CD8-positive, alpha-beta memory T cell (primary cell): Measurements from ENCODE around the gene RUFY2. TPM values are rescaled to one million over a fixed set of nuclear protein-coding genes. Genes with fewer than 3 reads are reported as not detected.
"Not testable (repeated sequence)": the region's sequence is repeated elsewhere in the genome, so short reads cannot be mapped to it uniquely, and the experiment has no call there.

Source experiments
- CTCF ChIA-PET: fragments of 350-600 bp; sonication (Branson Sonifier 250); formaldehyde crosslinking; loops from one replicate; lab custom pipeline; 2021; ENCODE audit warnings: antibody characterized with exemption; lab: Charles Lee
- POLR2A ChIA-PET: fragments of 350-600 bp; sonication (Branson Sonifier 250); formaldehyde crosslinking; loops from one replicate; lab custom pipeline; 2021; ENCODE audit warnings: antibody characterized with exemption; lab: Charles Lee
- DNase-seq, 5 donors: peaks; one replicate each; pipeline versions ENCODE4 v3.0.0 to v3.0.0-alpha.2; 2020 to 2022; ENCODE audit warnings: mixed read lengths in 1 of 5
- H3K27ac ChIP-seq: one replicate; pipeline ENCODE4 v1.7.0; 2013; ENCODE audit warnings: low read depth, mild to moderate bottlenecking, low read length, moderate library complexity
- H3K27me3 ChIP-seq: 2 replicates; pipeline ENCODE4 v1.7.0; 2013; ENCODE audit warnings: low read length, mild to moderate bottlenecking; ENCODE audit not compliant: insufficient read depth, poor library complexity, severe bottlenecking
- H3K36me3 ChIP-seq: 2 replicates; pipeline ENCODE4 v1.7.0; 2013; ENCODE audit warnings: mild to moderate bottlenecking, low read length, moderate library complexity; ENCODE audit not compliant: insufficient read depth
- H3K4me1 ChIP-seq: 2 replicates; pipeline ENCODE4 v1.7.0; 2013; ENCODE audit warnings: mild to moderate bottlenecking, low read length, moderate library complexity; ENCODE audit not compliant: insufficient read depth
- H3K4me3 ChIP-seq: 2 replicates; pipeline ENCODE4 v1.7.0; 2013; ENCODE audit warnings: mild to moderate bottlenecking, low read length
- H3K9me3 ChIP-seq: 2 replicates; pipeline ENCODE4 v1.7.0; 2013; ENCODE audit warnings: mild to moderate bottlenecking, low read length
- H3K27ac Mint-ChIP-seq, 8 donors: one replicate each; pipeline ENCODE4 v1.8.0; 2020 to 2021; ENCODE audit warnings: mixed read lengths in 8 of 8, mild to moderate bottlenecking in 6 of 8, inconsistent platforms in 3 of 8, moderate library complexity in 3 of 8
- H3K27me3 Mint-ChIP-seq, 2 donors: one replicate each; pipeline ENCODE4 v1.8.0; 2020 to 2021; ENCODE audit warnings: mixed read lengths in 2 of 2, mild to moderate bottlenecking in 1 of 2, moderate library complexity in 1 of 2
- H3K36me3 Mint-ChIP-seq, 3 donors: one replicate each; pipeline ENCODE4 v1.8.0; 2020 to 2021; ENCODE audit warnings: mixed read lengths in 3 of 3, inconsistent platforms in 1 of 3, mild to moderate bottlenecking in 1 of 3
- H3K4me1 Mint-ChIP-seq, 3 donors: one replicate each; pipeline ENCODE4 v1.8.0; 2020 to 2021; ENCODE audit warnings: mixed read lengths in 3 of 3, inconsistent platforms in 1 of 3, mild to moderate bottlenecking in 1 of 3
- H3K4me3 Mint-ChIP-seq, 7 donors: one replicate each; pipeline ENCODE4 v1.8.0; 2020 to 2021; ENCODE audit warnings: mixed read lengths in 7 of 7, mild to moderate bottlenecking in 6 of 7, moderate library complexity in 4 of 7, inconsistent platforms in 2 of 7
- H3K9me3 Mint-ChIP-seq, 5 donors: one replicate each; pipeline ENCODE4 v1.8.0; 2020 to 2022; ENCODE audit warnings: mixed read lengths in 5 of 5, mild to moderate bottlenecking in 3 of 5, moderate library complexity in 2 of 5, inconsistent platforms in 1 of 5
- polyA plus RNA-seq: library from polyadenylated mRNA; unstranded; fragments of 300-500 nt; fragmentation: Illumina TruSeq; gene quantifications from one replicate; pipeline ENCODE4 v1.2.3, GENCODE V29; 2021
- total RNA-seq, 2 experiments: library from RNA; stranded (reverse); gene quantifications; one replicate each; pipeline ENCODE4 v1.2.3, GENCODE V29; 2021

Gene RUFY2
- total and polyA plus RNA-seq, 3 experiments from 2014 or later: 7.7 to 8.1 (median 7.8) TPM

GRCh38 chr10:68331455-68332258 is 75.4 kb downstream of the RUFY2 start, which contains the start of gene HNRNPH3:
HNRNPH3 (plus strand) TSS chr10:68332064; CDS start chr10:68337222, 5,158 bp downstream.
- Histone ChIP-seq H3K4me1 (peaks cover 23% of the 10 kb centered on the region), H3K4me3 (peak within 1 kb of the TSS; percentile 95), H3K27ac (peak within 1 kb of the TSS; percentile 96), H3K27me3 (no peaks in the 10 kb centered on the region), H3K9me3 (no peaks in the 10 kb centered on the region), H3K36me3 (no peaks in the 10 kb centered on the region)
- Mint-ChIP-seq H3K9me3 (peaks cover 0 to 3% (median 0%) of the 10 kb centered on the region in 5 donors), H3K27me3 (peaks cover 0 to 6% of the 10 kb centered on the region in 2 donors), H3K36me3 (peaks cover 0 to 36% (median 4%) of the 10 kb centered on the region in 3 donors), H3K4me1 (peaks cover 38 to 58% (median 46%) of the 10 kb centered on the region in 3 donors), H3K4me3 (peak within 1 kb of the TSS; percentile 96 to 100 (median 100)), H3K27ac (peak within 1 kb of the TSS; percentile 98 to 100 (median 100))
- POLR2A ChIA-PET: interaction anchor here (0.6 to 2.5 kb wide), 17 partner anchors 9 to 710 kb away, joined by 3 to 23 read pairs (median 7); partner anchors contain the start of genes DDX21, RUFY2 and SIRT1
- CTCF ChIA-PET: interaction anchor here (0.7 to 4.9 kb wide), 4 partner anchors 17 to 476 kb away, joined by 3 to 18 read pairs (median 4); no protein-coding TSS in a partner anchor
- peak; percentile 98 to 99 (median 99) for DNase-seq

GRCh38 chr10:68330852-68331454 is 76.1 kb downstream of the RUFY2 start:
- Histone ChIP-seq H3K4me1 (peaks cover 16% of the 10 kb centered on the region), H3K4me3 (peak overlapping the region; percentile 95), H3K27me3 (no peaks in the 10 kb centered on the region), H3K36me3 (no peaks in the 10 kb centered on the region), H3K9me3 (no peaks in the 10 kb centered on the region), H3K27ac (peak overlapping the region; percentile 96)
- peak overlapping the region; percentile 96 to 100 (median 100) for H3K4me3 Mint-ChIP-seq
- H3K27me3 Mint-ChIP-seq: peaks cover 0 to 6% of the 10 kb centered on the region in 2 donors
- peaks cover 32 to 51% (median 39%) of the 10 kb centered on the region in 3 donors for H3K4me1 Mint-ChIP-seq
- H3K9me3 Mint-ChIP-seq: peaks cover 0 to 3% (median 0%) of the 10 kb centered on the region in 5 donors
- DNase-seq: no peak
- CTCF ChIA-PET: interaction anchor here (1.8 kb wide), 1 partner anchor 476 kb away, joined by 4 read pairs; no protein-coding TSS in a partner anchor
- H3K27ac Mint-ChIP-seq: peak overlapping the region; percentile 98 to 100 (median 100)
- H3K36me3 Mint-ChIP-seq: peaks cover 0 to 31% (median 2%) of the 10 kb centered on the region in 3 donors
- POLR2A ChIA-PET: interaction anchor here (1.0 to 2.5 kb wide), 8 partner anchors 17 to 567 kb away, joined by 3 to 23 read pairs (median 7); partner anchors contain the start of genes RUFY2 and SIRT1

GRCh38 chr10:68329506-68329861 is 77.6 kb downstream of the RUFY2 start:
- Histone ChIP-seq H3K27ac (no peak overlapping the region), H3K4me1 (peaks cover 12% of the 10 kb centered on the region), H3K36me3 (no peaks in the 10 kb centered on the region), H3K4me3 (no peak overlapping the region), H3K27me3 (no peaks in the 10 kb centered on the region), H3K9me3 (no peaks in the 10 kb centered on the region)
- CTCF ChIA-PET: no interaction called here
- H3K27me3 Mint-ChIP-seq: peaks cover 0 to 6% of the 10 kb centered on the region in 2 donors
- POLR2A ChIA-PET: no interaction called here
- peaks cover 18 to 36% (median 25%) of the 10 kb centered on the region in 3 donors for H3K4me1 Mint-ChIP-seq
- peaks cover 0 to 3% (median 0%) of the 10 kb centered on the region in 5 donors for H3K9me3 Mint-ChIP-seq
- peaks cover 0 to 26% (median 0%) of the 10 kb centered on the region in 3 donors for H3K36me3 Mint-ChIP-seq
- H3K27ac Mint-ChIP-seq: peak overlapping the region in 2 of 8 donors; percentile 14 to 51
- H3K4me3 Mint-ChIP-seq: peak overlapping the region in 1 of 7 donors; percentile 76
- no peak for DNase-seq

- DNase-seq: no peak
- Histone ChIP-seq H3K27ac (no peak overlapping the region), H3K27me3 (no peaks in the 10 kb centered on the region), H3K4me1 (peaks cover 9% of the 10 kb centered on the region), H3K36me3 (no peaks in the 10 kb centered on the region), H3K9me3 (no peaks in the 10 kb centered on the region), H3K4me3 (no peak overlapping the region)
- POLR2A ChIA-PET: interaction anchor here (0.6 to 0.7 kb wide), 2 partner anchors 19 to 93 kb away, joined by 3 to 4 read pairs; no protein-coding TSS in a partner anchor
- CTCF ChIA-PET: no interaction called here
- H3K27me3 Mint-ChIP-seq: peaks cover 0 to 6% of the 10 kb centered on the region in 2 donors
- peak overlapping the region in 1 of 7 donors; percentile 0 for H3K4me3 Mint-ChIP-seq
- H3K27ac Mint-ChIP-seq: peak overlapping the region in 1 of 8 donors; percentile 47
- peaks cover 0 to 3% (median 0%) of the 10 kb centered on the region in 5 donors for H3K9me3 Mint-ChIP-seq
- peaks cover 0 to 19% (median 0%) of the 10 kb centered on the region in 3 donors for H3K36me3 Mint-ChIP-seq
- peaks cover 9 to 24% (median 14%) of the 10 kb centered on the region in 3 donors for H3K4me1 Mint-ChIP-seq
Observed at GRCh38 chr10:68327889-68328786, 78.9 kb downstream of the RUFY2 start.

- H3K36me3 ChIP-seq, POLR2A ChIA-PET, H3K4me1 Mint-ChIP-seq, H3K27ac ChIP-seq, H3K9me3 Mint-ChIP-seq, H3K4me3 Mint-ChIP-seq, H3K9me3 ChIP-seq, H3K27me3 Mint-ChIP-seq, H3K4me3 ChIP-seq, H3K36me3 Mint-ChIP-seq, DNase-seq, H3K4me1 ChIP-seq, CTCF ChIA-PET, H3K27me3 ChIP-seq, H3K27ac Mint-ChIP-seq: not testable (repeated sequence)
Observed at GRCh38 chr10:68324396-68324795, 82.7 kb downstream of the RUFY2 start.

- no peak for DNase-seq
- Mint-ChIP-seq H3K4me3 (no peak overlapping the region), H3K36me3 (peaks cover 0 to 17% (median 2%) of the 10 kb centered on the region in 3 donors), H3K27ac (no peak overlapping the region), H3K9me3 (peaks cover 0 to 21% (median 18%) of the 10 kb centered on the region in 5 donors), H3K27me3 (peaks cover 0 to 2% of the 10 kb centered on the region in 2 donors), H3K4me1 (peaks cover 4 to 6% (median 6%) of the 10 kb centered on the region in 3 donors)
- H3K4me3 ChIP-seq: no peak overlapping the region
- no peaks in the 10 kb centered on the region for H3K27me3 ChIP-seq
- H3K9me3 ChIP-seq: peaks cover 9% of the 10 kb centered on the region
- H3K36me3 ChIP-seq: no peaks in the 10 kb centered on the region
- no peak overlapping the region for H3K27ac ChIP-seq
- ChIA-PET CTCF (no interaction called here), POLR2A (no interaction called here)
- H3K4me1 ChIP-seq: peaks cover 7% of the 10 kb centered on the region
Observed at GRCh38 chr10:68318331-68319059, 88.6 kb downstream of the RUFY2 start.
